ENCODE measurements around the gene ANKIB1. TPM values are rescaled to one million over a fixed set of nuclear protein-coding genes. Genes with fewer than 3 reads are reported as not detected.

The ANKIB1 gene
- total RNA-seq, 1 experiment from 2014 or later: 83.8 TPM

DNA sequence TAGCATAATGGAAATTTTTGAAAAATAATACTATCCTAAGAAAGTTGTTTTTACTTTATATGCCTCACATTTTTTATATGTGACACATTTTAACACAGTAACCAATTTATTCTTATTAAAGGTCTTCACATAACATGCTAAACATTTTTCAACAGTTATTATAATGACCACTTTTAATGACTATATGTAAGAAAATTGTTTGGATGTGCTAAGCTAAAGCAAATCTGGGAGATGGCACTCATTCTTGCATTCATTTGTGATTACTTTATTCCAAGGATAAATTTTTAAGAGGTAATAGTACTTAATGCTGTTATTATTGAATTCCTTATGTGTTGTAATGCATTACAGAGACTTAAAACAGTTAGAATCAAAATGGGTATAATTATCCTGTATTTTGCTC lies 88.1 kb downstream of the ANKIB1 start:
- peaks cover 17% of the 10 kb centered on the region for H3K9me3 ChIP-seq (ENCODE audit: control insufficient read depth, insufficient read depth, low read depth, low read length)
- CTCF ChIA-PET: no interaction called here
- TF ChIP-seq, protein P1, sequence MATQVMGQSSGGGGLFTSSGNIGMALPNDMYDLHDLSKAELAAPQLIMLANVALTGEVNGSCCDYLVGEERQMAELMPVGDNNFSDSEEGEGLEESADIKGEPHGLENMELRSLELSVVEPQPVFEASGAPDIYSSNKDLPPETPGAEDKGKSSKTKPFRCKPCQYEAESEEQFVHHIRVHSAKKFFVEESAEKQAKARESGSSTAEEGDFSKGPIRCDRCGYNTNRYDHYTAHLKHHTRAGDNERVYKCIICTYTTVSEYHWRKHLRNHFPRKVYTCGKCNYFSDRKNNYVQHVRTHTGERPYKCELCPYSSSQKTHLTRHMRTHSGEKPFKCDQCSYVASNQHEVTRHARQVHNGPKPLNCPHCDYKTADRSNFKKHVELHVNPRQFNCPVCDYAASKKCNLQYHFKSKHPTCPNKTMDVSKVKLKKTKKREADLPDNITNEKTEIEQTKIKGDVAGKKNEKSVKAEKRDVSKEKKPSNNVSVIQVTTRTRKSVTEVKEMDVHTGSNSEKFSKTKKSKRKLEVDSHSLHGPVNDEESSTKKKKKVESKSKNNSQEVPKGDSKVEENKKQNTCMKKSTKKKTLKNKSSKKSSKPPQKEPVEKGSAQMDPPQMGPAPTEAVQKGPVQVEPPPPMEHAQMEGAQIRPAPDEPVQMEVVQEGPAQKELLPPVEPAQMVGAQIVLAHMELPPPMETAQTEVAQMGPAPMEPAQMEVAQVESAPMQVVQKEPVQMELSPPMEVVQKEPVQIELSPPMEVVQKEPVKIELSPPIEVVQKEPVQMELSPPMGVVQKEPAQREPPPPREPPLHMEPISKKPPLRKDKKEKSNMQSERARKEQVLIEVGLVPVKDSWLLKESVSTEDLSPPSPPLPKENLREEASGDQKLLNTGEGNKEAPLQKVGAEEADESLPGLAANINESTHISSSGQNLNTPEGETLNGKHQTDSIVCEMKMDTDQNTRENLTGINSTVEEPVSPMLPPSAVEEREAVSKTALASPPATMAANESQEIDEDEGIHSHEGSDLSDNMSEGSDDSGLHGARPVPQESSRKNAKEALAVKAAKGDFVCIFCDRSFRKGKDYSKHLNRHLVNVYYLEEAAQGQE (IDR thresholded peaks at IDR 0.05; ENCODE audit: insufficient read depth in 1 of 2, low read depth in 2 of 2, low read length in 1 of 2): no peak
- TF ChIP-seq POLR2AphosphoS5 (IDR thresholded peaks at IDR 0.05; ENCODE audit: low read depth, low read length) (no peak), SIN3A (IDR thresholded peaks at IDR 0.05; ENCODE audit: borderline replicate concordance, insufficient read depth, low read depth, low read length) (no peak), TCF7L2 (IDR thresholded peaks at IDR 0.05; ENCODE audit: low read depth, low read length) (no peak)
- TF ChIP-seq, protein P2, sequence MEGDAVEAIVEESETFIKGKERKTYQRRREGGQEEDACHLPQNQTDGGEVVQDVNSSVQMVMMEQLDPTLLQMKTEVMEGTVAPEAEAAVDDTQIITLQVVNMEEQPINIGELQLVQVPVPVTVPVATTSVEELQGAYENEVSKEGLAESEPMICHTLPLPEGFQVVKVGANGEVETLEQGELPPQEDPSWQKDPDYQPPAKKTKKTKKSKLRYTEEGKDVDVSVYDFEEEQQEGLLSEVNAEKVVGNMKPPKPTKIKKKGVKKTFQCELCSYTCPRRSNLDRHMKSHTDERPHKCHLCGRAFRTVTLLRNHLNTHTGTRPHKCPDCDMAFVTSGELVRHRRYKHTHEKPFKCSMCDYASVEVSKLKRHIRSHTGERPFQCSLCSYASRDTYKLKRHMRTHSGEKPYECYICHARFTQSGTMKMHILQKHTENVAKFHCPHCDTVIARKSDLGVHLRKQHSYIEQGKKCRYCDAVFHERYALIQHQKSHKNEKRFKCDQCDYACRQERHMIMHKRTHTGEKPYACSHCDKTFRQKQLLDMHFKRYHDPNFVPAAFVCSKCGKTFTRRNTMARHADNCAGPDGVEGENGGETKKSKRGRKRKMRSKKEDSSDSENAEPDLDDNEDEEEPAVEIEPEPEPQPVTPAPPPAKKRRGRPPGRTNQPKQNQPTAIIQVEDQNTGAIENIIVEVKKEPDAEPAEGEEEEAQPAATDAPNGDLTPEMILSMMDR (IDR thresholded peaks at IDR 0.05): no peak
- H3K36me3 ChIP-seq (ENCODE audit: control insufficient read depth, insufficient read depth, low read length): peaks cover 2% of the 10 kb centered on the region; the same call in 1 of the 2 replicates
- POLR2A ChIA-PET: no interaction called here
- intact Hi-C loops (cut with micrococcal nuclease; ENCODE audit: unreplicated experiment): no loop called here
- DNase-seq (ENCODE audit: low read depth, low spot score) (no peak), ATAC-seq (no peak)
- H3K4me3 ChIP-seq (ENCODE audit: low read depth in 2 of 2, low read length in 2 of 2): no peak overlapping the region
- no peaks in the 10 kb centered on the region for H3K27me3 ChIP-seq (ENCODE audit: control insufficient read depth, insufficient read depth, low read length)
- BruUV-seq (replicated peaks): no TSS peak
- H3K4me1 ChIP-seq (ENCODE audit: control insufficient read depth, insufficient read depth, low read length): no peaks in the 10 kb centered on the region
- in situ Hi-C loops (cut with HindIII; ENCODE audit: low pct_unique_long_range_greater_than_20kb, low sequenced_read_pairs): no loop called here
- no peak overlapping the region for H3K27ac ChIP-seq (ENCODE audit: low read length)

DNA sequence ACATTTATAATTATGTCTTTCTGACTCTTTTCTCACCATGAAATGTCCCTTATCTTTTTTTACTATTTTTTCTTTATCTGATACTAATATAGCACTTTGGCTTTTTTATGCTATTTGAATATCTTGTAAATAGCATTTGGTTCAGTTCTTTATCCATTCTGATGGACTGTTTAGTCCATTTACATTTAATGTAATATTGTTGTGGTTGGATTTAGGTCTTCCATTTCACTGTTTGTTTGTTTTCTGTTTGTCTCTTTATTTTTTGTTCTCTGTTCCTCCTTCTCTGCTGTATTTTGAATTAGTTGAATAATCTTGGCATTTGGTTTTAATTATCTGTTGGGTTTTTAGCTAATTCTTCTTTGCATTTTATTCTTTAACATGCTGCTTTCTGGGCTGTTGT lies 89.8 kb downstream of the ANKIB1 start:
- H3K36me3 ChIP-seq (ENCODE audit: control insufficient read depth, insufficient read depth, low read length): peaks cover 2% of the 10 kb centered on the region; the same call in 1 of the 2 replicates
- no peaks in the 10 kb centered on the region for H3K4me1 ChIP-seq (ENCODE audit: control insufficient read depth, insufficient read depth, low read length)
- POLR2A ChIA-PET: no interaction called here
- ATAC-seq (no peak), DNase-seq (ENCODE audit: low read depth, low spot score) (no peak)
- CTCF ChIA-PET: no interaction called here
- TF ChIP-seq POLR2AphosphoS5 (IDR thresholded peaks at IDR 0.05; ENCODE audit: low read depth, low read length) (no peak), SIN3A (IDR thresholded peaks at IDR 0.05; ENCODE audit: borderline replicate concordance, insufficient read depth, low read depth, low read length) (no peak), TCF7L2 (IDR thresholded peaks at IDR 0.05; ENCODE audit: low read depth, low read length) (no peak)
- TF ChIP-seq, protein P2 (IDR thresholded peaks at IDR 0.05): no peak
- TF ChIP-seq, protein P1 (IDR thresholded peaks at IDR 0.05; ENCODE audit: insufficient read depth in 1 of 2, low read depth in 2 of 2, low read length in 1 of 2): no peak
- no peak overlapping the region for H3K4me3 ChIP-seq (ENCODE audit: low read depth in 2 of 2, low read length in 2 of 2)
- H3K9me3 ChIP-seq (ENCODE audit: control insufficient read depth, insufficient read depth, low read depth, low read length): peaks cover 17% of the 10 kb centered on the region
- in situ Hi-C loops (cut with HindIII; ENCODE audit: low pct_unique_long_range_greater_than_20kb, low sequenced_read_pairs) (no loop called here), intact Hi-C loops (cut with micrococcal nuclease; ENCODE audit: unreplicated experiment) (no loop called here)
- BruUV-seq (replicated peaks): no TSS peak
- H3K27me3 ChIP-seq (ENCODE audit: control insufficient read depth, insufficient read depth, low read length): no peaks in the 10 kb centered on the region
- no peak overlapping the region for H3K27ac ChIP-seq (ENCODE audit: low read length)
